Measurements from ENCODE around the gene LRRN3.

The LRRN3 gene

DNA sequence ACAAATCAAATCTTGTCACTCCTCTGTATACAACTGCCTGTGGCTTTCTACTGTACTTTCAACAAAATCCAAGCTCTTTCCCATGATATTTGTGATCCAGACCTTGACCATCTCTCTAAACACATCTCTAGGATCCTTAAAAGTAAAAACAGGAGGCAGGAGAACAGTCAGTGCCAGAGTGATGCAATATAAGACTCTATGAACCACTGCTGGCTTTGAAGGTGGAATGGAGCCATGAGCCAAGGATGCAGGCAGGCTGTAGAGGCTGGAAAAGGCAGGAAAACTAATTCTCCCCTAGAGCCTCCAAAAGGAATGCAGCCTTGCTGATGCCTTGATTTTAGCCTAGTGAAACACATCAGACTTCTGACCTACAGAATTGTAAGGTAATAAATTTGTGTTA lies 45.5 kb upstream of the LRRN3 start:
- H4K20me1 ChIP-seq (ENCODE audit: insufficient read depth), result no peaks in the 10 kb centered on the region
- no peak overlapping the region for H3K4me3 ChIP-seq (IDR thresholded peaks at IDR 0.05; ENCODE audit: insufficient read depth, low read depth, low read length)
- H3K27ac ChIP-seq, result no peak overlapping the region
- H3K36me3 ChIP-seq (ENCODE audit: insufficient read depth), result no peaks in the 10 kb centered on the region
- no peaks in the 10 kb centered on the region for H3K4me1 ChIP-seq (ENCODE audit: low read depth, poor library complexity, severe bottlenecking)
- no peak overlapping the region for H2AFZ ChIP-seq (ENCODE audit: low read depth)
- no peak overlapping the region for H3K4me2 ChIP-seq
- no peaks in the 10 kb centered on the region for H3K27me3 ChIP-seq (ENCODE audit: insufficient read depth, low read depth)
- no peak overlapping the region for H3K9ac ChIP-seq
- H3K79me2 ChIP-seq (ENCODE audit: insufficient read depth, low read depth), result no peaks in the 10 kb centered on the region
- TF ChIP-seq, protein P1, sequence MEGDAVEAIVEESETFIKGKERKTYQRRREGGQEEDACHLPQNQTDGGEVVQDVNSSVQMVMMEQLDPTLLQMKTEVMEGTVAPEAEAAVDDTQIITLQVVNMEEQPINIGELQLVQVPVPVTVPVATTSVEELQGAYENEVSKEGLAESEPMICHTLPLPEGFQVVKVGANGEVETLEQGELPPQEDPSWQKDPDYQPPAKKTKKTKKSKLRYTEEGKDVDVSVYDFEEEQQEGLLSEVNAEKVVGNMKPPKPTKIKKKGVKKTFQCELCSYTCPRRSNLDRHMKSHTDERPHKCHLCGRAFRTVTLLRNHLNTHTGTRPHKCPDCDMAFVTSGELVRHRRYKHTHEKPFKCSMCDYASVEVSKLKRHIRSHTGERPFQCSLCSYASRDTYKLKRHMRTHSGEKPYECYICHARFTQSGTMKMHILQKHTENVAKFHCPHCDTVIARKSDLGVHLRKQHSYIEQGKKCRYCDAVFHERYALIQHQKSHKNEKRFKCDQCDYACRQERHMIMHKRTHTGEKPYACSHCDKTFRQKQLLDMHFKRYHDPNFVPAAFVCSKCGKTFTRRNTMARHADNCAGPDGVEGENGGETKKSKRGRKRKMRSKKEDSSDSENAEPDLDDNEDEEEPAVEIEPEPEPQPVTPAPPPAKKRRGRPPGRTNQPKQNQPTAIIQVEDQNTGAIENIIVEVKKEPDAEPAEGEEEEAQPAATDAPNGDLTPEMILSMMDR (conservative IDR thresholded peaks at IDR 0.05; ENCODE audit: low read depth, low read length), result no peak

DNA sequence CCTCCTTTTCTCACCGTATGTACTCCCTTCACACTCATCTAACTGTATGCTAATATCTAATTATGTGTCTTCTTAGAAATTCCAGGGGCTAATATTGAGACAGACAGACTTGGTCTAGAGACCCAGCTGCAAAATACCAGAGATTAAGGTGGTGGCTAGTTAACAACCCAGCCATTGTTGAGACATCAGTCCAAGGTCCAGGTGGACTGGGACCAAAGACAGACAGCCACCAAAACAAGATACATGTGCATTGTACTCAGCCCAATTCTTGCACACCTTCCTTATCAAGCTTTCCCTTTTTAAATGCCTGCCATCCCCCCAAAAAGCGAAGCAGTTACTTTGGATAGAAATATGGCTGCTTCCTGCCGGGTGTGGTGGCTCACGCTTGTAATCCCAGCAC lies 43.3 kb upstream of the LRRN3 start:
- Histone ChIP-seq H3K9ac (no peak overlapping the region), H3K4me3 (IDR thresholded peaks at IDR 0.05; ENCODE audit: insufficient read depth, low read depth, low read length) (no peak overlapping the region), H2AFZ (ENCODE audit: low read depth) (no peak overlapping the region), H3K36me3 (ENCODE audit: insufficient read depth) (no peaks in the 10 kb centered on the region), H3K4me2 (no peak overlapping the region), H4K20me1 (ENCODE audit: insufficient read depth) (no peaks in the 10 kb centered on the region), H3K27me3 (ENCODE audit: insufficient read depth, low read depth) (no peaks in the 10 kb centered on the region), H3K79me2 (ENCODE audit: insufficient read depth, low read depth) (no peaks in the 10 kb centered on the region), H3K27ac (no peak overlapping the region), H3K4me1 (ENCODE audit: low read depth, poor library complexity, severe bottlenecking) (peaks cover 4% of the 10 kb centered on the region)
- TF ChIP-seq, protein P1 (conservative IDR thresholded peaks at IDR 0.05; ENCODE audit: low read depth, low read length), result no peak

DNA sequence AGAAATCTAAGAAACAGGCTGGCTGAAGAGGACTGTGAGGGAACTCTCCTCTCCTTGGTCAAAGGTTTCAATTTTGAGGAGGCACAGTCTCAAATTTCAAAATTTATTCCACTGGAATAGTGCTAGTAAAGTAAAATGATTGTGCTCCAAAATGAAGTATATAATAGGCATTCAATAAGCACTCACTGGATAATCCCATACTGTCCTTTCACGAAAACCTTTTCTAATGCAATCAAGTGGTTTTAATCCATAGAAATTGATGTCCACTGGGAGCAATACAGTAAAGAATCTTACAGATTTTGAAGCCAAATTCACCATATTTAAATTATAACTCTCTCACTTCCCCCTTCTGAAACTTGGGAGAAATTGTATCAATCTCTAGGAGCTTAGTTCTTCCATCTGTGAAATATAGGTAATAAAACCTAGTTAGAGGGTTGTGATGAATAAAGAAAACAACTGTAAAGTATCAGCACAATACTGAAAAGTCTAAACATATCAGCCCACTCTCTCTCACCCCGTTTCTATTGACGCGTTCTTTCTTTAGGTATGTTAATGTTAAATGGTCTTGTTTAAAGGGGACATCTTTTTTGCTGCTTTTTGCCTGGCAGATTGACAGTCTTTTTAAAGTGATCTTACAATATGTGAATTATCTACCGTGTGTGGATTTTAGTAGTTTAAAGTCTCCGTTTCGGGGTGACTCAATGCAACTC lies 40.8 kb upstream of the LRRN3 start:
- Histone ChIP-seq H3K36me3 (ENCODE audit: insufficient read depth) (no peaks in the 10 kb centered on the region), H3K9ac (no peak overlapping the region), H3K4me2 (no peak overlapping the region), H3K4me1 (ENCODE audit: low read depth, poor library complexity, severe bottlenecking) (peaks cover 10% of the 10 kb centered on the region), H3K4me3 (IDR thresholded peaks at IDR 0.05; ENCODE audit: insufficient read depth, low read depth, low read length) (no peak overlapping the region), H3K27me3 (ENCODE audit: insufficient read depth, low read depth) (no peaks in the 10 kb centered on the region), H2AFZ (ENCODE audit: low read depth) (no peak overlapping the region), H4K20me1 (ENCODE audit: insufficient read depth) (no peaks in the 10 kb centered on the region), H3K79me2 (ENCODE audit: insufficient read depth, low read depth) (no peaks in the 10 kb centered on the region), H3K27ac (no peak overlapping the region)
- TF ChIP-seq, protein P1 (conservative IDR thresholded peaks at IDR 0.05; ENCODE audit: low read depth, low read length), result no peak

DNA sequence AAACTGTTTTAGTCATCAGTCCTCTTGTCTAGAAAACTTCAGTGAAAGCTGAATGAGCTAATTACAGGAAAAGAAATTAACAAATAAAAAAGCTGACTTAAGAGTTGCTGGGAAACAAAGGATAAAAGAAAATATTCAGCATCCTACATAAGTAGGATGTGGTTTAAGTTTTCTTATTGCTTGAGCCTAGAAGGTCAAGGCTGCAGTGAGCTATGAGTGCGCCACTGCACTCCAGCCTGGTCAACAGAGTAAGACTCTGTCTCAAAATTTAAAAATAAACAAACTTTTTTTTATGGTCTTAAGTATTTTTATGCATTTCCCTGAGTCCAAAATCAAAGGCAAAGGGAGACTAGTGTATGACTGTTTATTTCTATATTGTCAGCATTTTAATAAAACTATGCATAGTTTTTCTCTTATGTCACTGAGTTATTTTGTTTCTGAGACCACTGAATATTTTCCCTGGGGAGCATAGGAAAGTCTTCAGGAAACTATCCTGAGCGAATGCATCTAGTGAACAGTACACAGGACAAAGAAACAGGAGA lies 40.0 kb upstream of the LRRN3 start:
- Histone ChIP-seq H3K4me1 (ENCODE audit: low read depth, poor library complexity, severe bottlenecking) (peaks cover 10% of the 10 kb centered on the region), H4K20me1 (ENCODE audit: insufficient read depth) (no peaks in the 10 kb centered on the region), H3K79me2 (ENCODE audit: insufficient read depth, low read depth) (no peaks in the 10 kb centered on the region), H3K27ac (no peak overlapping the region), H3K36me3 (ENCODE audit: insufficient read depth) (no peaks in the 10 kb centered on the region), H3K9ac (no peak overlapping the region), H3K27me3 (ENCODE audit: insufficient read depth, low read depth) (no peaks in the 10 kb centered on the region), H2AFZ (ENCODE audit: low read depth) (no peak overlapping the region), H3K4me3 (IDR thresholded peaks at IDR 0.05; ENCODE audit: insufficient read depth, low read depth, low read length) (no peak overlapping the region), H3K4me2 (no peak overlapping the region)
- TF ChIP-seq, protein P1 (conservative IDR thresholded peaks at IDR 0.05; ENCODE audit: low read depth, low read length), result no peak
